ENCODE data around the gene SLC48A1.

Gene SLC48A1

GRCh38 chr12:47744778-47745436, 28.1 kb upstream of the SLC48A1 start:
- no peak for DNase-seq

DNA sequence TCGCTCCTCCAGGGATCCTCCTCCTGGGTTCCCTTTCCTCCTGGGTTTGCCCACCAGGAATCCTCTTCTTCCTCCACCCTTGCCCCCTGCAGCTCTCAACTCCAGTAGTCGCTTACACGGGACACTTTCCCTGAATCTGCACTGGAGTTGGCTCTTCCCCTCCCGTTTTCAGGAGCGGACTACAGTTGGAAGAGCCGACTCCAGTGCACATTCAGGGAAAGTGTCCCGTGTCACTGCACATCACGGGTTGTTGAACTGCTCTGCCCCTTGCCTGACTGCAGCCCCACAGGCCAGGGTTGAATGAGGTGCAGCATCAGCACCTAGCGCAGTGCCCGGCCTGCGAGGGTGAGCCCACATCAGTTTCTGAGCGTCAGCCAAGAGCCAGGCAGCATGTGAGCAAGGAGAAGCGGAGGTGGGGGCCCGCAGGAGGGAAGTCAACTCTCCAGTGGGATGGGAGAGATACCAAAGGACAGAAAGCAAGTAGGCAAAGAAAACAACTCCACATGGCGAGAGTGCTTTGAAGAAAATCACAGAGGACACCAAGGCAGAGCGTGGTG, 27.5 kb upstream of the SLC48A1 start:
- DNase-seq, result no peak

DNA sequence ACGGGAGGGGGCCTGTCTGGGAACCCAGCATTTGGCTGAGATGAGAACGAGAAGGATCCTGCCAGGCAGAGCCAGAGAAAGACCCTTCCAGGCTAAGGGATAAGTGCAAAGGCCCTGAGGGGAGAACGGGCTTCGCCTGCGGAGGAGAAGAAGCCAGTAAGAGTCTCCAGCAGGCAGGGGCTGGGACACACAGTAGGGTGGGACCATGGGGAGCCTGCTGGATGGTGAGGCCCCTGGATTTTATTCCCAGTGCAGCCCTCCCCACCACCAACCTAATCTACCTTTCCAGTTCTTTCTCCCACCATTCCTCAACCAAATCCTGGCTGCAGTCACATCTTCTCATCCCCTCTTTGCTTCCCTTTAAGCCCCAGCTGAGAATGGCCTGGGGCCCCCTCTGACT, 27.0 kb upstream of the SLC48A1 start:
- no peak for DNase-seq

GRCh38 chr12:47746523-47746922, 26.5 kb upstream of the SLC48A1 start:
- no peak for DNase-seq

DNA sequence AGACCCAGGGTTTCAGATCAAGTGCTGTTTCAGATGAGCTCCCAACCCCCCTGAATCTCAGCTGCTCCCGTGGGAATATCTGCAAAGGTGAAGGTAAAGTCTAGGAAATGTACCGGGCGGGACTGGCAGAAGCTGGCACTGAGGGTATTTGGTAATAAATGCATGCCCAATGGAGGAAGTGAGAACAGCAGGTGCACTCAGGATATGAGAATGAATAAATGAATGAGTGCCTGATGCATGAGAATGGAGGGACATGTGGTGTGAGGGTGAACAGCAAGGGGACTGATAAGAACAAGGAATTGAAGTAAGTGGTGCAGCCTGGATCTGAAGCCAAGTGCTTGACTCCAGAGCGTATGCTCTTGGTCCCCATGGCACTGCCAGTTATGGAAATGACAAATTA, 25.9 kb upstream of the SLC48A1 start:
- no peak for DNase-seq

- no peak for DNase-seq
These were observed 25.2 kb upstream of the SLC48A1 start for GRCh38 chr12:47747596-47748506.

DNA sequence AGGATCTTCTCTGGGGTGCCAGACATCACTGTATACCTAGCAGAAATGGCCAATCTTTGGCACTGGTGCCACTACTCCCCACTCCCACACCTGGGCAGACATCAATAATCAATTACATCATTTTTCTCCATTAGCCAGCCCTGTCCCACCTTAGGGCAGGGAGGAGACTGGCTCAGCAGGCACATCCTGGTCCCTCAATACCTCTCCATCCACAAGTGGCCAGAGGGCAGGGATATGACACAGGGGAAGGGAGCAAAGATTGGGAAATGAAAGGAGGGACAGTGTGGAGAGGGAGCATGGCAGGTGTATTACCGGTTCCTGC, 24.6 kb upstream of the SLC48A1 start:
- DNase-seq, result no peak

- no peak for DNase-seq
These were observed 24.1 kb upstream of the SLC48A1 start for GRCh38 chr12:47748899-47749298.

GRCh38 chr12:47750229-47750798, 22.7 kb upstream of the SLC48A1 start:
- no peak for DNase-seq

DNA sequence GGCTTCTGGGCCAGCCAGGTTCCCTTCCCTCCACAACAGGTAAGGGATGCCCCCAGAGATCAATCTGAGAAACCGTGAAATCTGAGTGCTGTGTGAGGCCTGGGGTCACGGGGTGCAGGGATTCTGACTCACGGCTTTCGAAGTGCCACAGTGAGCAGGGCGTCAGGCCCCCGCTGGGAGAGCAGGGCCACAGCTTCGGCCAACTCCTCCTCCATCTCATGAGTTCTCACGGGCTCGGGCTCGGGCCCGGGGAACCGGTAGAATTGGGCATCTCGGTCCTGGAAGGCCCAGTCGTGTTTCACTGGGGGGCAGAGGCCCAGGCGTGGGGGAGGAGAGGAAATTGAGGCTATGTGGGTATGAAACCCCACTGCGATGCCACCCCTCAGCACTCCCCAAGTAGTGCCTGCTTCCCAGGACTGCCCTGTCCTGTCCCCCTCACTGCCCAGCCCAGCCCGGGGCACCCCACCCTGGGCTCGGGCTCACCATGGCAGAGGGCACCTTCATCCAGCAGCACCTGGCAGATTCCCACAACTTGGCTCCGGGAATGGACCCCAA, 22.0 kb upstream of the SLC48A1 start:
- no peak for DNase-seq

DNA sequence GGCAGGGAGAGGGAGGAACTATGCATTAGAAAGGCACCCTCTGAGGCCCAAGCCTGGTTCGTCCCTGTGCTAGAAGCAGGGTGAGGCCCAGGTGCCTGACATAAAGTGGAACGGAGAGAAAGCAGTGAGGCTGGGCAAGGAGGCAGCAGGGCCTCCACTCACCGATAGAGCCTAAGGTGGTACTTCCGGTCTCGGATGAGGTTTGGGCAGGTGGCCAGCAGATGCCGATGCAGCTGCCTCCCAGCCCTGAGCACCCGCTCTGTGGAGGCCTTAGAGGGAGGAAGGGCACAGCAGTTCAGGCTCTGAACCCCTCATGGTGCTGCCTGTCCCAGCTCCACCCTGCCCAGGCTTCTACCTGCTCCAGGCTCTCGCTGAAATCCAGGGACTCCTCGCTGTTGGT, 21.5 kb upstream of the SLC48A1 start:
- no peak for DNase-seq

GRCh38 chr12:47752121-47752520, 20.9 kb upstream of the SLC48A1 start:
- no peak for DNase-seq

- DNase-seq, result no peak
These were observed 20.5 kb upstream of the SLC48A1 start for GRCh38 chr12:47752552-47752951.

- DNase-seq, result no peak
These were observed 19.7 kb upstream of the SLC48A1 start for GRCh38 chr12:47753021-47754001.

GRCh38 chr12:47754126-47754525, 18.9 kb upstream of the SLC48A1 start:
- no peak for DNase-seq

DNA sequence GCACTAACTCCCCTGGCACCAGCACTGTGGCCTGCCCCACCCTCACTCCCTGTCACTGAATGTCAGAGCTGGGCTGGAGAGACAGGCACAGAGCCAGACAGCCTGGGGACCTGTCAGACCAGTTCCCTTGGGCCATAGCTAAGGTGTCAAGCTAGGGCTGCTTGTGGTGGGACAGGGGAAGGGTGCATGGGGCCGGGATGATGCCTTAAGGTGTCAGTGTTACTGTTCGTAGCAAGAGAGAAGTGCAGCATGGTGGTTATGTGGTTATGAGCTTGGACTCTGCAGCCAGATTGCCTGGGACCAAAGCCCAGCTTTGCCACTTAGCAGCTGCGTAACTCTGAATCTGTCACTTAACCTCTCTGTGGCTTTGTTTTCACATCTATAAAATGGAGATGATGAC, 18.2 kb upstream of the SLC48A1 start:
- DNase-seq, result no peak

GRCh38 chr12:47755655-47756562, 17.1 kb upstream of the SLC48A1 start:
- peak; percentile 24 for DNase-seq

DNA sequence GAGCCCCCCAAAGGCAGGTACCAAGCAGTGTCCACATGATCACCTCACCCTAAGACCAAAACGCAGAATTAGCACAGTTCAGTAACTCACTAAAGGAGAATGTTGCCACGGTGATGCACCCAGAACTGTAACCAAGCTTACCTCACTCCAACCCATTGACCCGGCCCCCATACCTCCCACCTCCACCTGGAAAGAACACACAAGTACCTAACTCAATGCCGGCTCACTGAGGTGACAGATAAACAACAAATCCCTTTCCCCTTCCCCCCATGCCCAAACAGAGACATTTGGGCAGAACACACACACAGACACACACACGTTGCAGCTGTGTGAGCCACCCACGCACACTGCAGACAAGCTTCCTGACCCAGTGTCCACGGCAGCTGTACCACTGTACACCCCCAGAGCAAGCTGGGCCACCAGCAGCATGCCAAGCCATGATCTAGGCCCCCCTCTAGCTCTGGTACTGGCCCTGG, 15.6 kb upstream of the SLC48A1 start:
- no peak for DNase-seq

GRCh38 chr12:47757840-47758583, 15.0 kb upstream of the SLC48A1 start:
- DNase-seq, result no peak

DNA sequence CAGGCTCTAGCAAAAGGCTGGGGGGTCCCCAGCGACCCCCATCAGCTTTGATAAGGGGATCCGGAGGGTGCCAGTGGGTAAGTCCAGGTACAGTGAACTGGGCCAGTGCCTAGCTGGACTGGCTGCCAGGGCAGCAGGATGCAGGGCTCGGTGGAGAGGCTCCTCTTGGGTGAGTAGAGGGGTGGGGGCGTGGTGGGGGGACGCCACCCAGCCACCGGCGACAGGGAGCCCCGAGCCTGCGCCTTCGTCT, 14.5 kb upstream of the SLC48A1 start:
- no peak for DNase-seq

Measured in CD4-positive, alpha-beta T cell treated with Interleukin-12 subunit alpha and Interleukin-12 subunit beta, for 1 hour (primary cell).